ENCODE data around the gene EEF1AKMT1. TPM values are rescaled to one million over a fixed set of nuclear protein-coding genes. Genes with fewer than 3 reads are reported as not detected.

Gene EEF1AKMT1
- total RNA-seq, 1 experiment from 2014 or later = 6.1 TPM

DNA sequence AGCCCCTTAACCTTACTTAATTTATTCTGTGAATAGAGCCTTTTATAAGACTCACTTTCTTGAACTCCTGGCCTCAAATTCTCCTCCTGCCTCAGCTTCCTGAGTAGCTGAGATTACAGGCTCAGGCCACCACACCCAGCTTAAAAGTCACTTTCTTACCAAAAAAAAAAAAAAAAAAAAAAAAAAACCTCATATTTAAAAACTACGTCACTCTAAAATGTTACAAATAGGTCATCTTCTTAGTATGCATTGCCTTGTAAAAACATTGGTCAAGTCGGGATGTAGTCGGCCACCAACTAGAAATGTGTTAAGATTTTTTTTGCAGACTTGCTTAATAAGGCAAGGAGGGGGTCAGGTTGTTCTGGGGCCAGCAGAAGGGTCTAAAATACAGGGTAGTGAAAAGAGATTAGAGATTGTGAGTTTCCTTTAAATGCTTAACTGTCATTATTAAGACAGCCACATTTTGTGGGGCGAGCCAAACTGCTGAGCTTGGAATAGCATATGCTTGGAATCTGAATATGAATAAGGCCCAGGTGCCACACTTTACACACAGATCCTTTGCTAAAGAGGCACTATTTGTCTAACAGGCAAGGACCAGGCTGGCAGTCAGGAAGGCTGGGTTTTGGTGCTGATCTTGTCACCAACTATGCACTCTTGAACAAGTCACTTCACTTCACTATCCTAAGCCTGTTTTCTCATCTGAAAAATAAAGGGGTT, 86.7 kb downstream of the EEF1AKMT1 start:
- no peak overlapping the region for H3K9ac ChIP-seq (ENCODE audit: extremely low read depth, insufficient read length, low read length)
- no peaks in the 10 kb centered on the region for H4K20me1 ChIP-seq (ENCODE audit: control insufficient read depth, insufficient read depth, insufficient read length)
- H3K56ac ChIP-seq (ENCODE audit: insufficient read length, low read depth, low read length) = no peak overlapping the region
- no peak overlapping the region for H4K91ac ChIP-seq (ENCODE audit: insufficient read length, low read depth, low read length)
- no peak overlapping the region for H2BK15ac ChIP-seq (ENCODE audit: low read depth, low read length)
- H3K14ac ChIP-seq (ENCODE audit: insufficient read depth, low read length) = no peak overlapping the region
- no peak overlapping the region for H2BK120ac ChIP-seq (ENCODE audit: low read depth, low read length, poor library complexity, severe bottlenecking)
- H3K4me3 Mint-ChIP-seq = no peak overlapping the region
- H3K23ac ChIP-seq (ENCODE audit: insufficient read length, low read depth, low read length) = no peak overlapping the region
- no CpG with 5 or more reads among the region's 4 CpGs for WGBS (ENCODE audit: extremely low coverage, insufficient read length, low lambda C conversion rate)
- no peak overlapping the region for H2BK20ac ChIP-seq (ENCODE audit: low read depth, low read length, poor library complexity, severe bottlenecking)
- H3K27ac Mint-ChIP-seq = peak overlapping the region in 2 of 3 experiments; percentile 49 to 65; a peak in 3 of 7 replicates
- no peaks in the 10 kb centered on the region for H3K9me3 ChIP-seq (ENCODE audit: control insufficient read depth, low read depth, low read length)
- no peaks in the 10 kb centered on the region; the same call in 1 of the 2 replicates for H3K4me1 ChIP-seq (ENCODE audit: insufficient read depth, low read length)
- no peak overlapping the region for H3K18ac ChIP-seq (ENCODE audit: insufficient read length, low read depth, low read length)
- no peak overlapping the region for H2BK12ac ChIP-seq (ENCODE audit: insufficient read length, low read depth, low read length)
- no peak overlapping the region for H3T11ph ChIP-seq (ENCODE audit: low read length)
- DNase-seq = no peak
- no peak overlapping the region for H3K4me2 ChIP-seq (ENCODE audit: insufficient read depth, insufficient read length, low read length)
- no peak overlapping the region for H4K8ac ChIP-seq (replicated peaks; ENCODE audit: insufficient read length, low read depth, low read length)
- H3K79me1 ChIP-seq (ENCODE audit: insufficient read depth, low read depth, low read length, poor library complexity, severe bottlenecking) = no peaks in the 10 kb centered on the region
- H3K79me2 ChIP-seq (ENCODE audit: insufficient read depth, low read length) = no peaks in the 10 kb centered on the region
- no peaks in the 10 kb centered on the region for H3K9me3 Mint-ChIP-seq
- no peak overlapping the region for H2AFZ ChIP-seq (ENCODE audit: low read length)
- no peaks in the 10 kb centered on the region for H3K27me3 ChIP-seq (ENCODE audit: insufficient read depth, low read length)
- H3K27ac ChIP-seq (ENCODE audit: insufficient read length, low read depth, low read length) = no peak overlapping the region
- TF ChIP-seq, protein P1, sequence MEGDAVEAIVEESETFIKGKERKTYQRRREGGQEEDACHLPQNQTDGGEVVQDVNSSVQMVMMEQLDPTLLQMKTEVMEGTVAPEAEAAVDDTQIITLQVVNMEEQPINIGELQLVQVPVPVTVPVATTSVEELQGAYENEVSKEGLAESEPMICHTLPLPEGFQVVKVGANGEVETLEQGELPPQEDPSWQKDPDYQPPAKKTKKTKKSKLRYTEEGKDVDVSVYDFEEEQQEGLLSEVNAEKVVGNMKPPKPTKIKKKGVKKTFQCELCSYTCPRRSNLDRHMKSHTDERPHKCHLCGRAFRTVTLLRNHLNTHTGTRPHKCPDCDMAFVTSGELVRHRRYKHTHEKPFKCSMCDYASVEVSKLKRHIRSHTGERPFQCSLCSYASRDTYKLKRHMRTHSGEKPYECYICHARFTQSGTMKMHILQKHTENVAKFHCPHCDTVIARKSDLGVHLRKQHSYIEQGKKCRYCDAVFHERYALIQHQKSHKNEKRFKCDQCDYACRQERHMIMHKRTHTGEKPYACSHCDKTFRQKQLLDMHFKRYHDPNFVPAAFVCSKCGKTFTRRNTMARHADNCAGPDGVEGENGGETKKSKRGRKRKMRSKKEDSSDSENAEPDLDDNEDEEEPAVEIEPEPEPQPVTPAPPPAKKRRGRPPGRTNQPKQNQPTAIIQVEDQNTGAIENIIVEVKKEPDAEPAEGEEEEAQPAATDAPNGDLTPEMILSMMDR (conservative IDR thresholded peaks at IDR 0.05) = no peak
- no peak overlapping the region for H2BK5ac ChIP-seq (ENCODE audit: insufficient read length, low read length)
- no peaks in the 10 kb centered on the region for H3K27me3 Mint-ChIP-seq (ENCODE audit: low read depth)
- H4K5ac ChIP-seq (ENCODE audit: insufficient read length, low read depth, low read length) = no peak overlapping the region
- peaks cover 44 to 46% of the 10 kb centered on the region in 2 experiments for H3K4me1 Mint-ChIP-seq
- no peak overlapping the region for H2AK5ac ChIP-seq (ENCODE audit: insufficient read length, low read length)
- no peaks in the 10 kb centered on the region for H3K36me3 Mint-ChIP-seq (ENCODE audit: insufficient read depth in 1 of 3, low read depth in 3 of 3)
- no peaks in the 10 kb centered on the region for H3K23me2 ChIP-seq (ENCODE audit: insufficient read length, low read depth, low read length, poor library complexity, severe bottlenecking)
- H3K4ac ChIP-seq (ENCODE audit: low read depth, low read length) = no peak overlapping the region

Measured in H9 (cell line).